Astrocyte (in vitro differentiated cells and primary cell): Measurements from ENCODE around the gene SMYD4.

Source experiments
- CTCF ChIP-seq: IDR thresholded peaks from 2 replicates; pipeline ENCODE4 v1.5.1; 2011; ENCODE audit warnings: low read depth, mild to moderate bottlenecking, inconsistent platforms, low read length, moderate library complexity; ENCODE audit not compliant: insufficient read depth
- EZH2 ChIP-seq: IDR thresholded peaks from 2 replicates; pipeline ENCODE4 v1.6.1; 2012; ENCODE audit warnings: mild to moderate bottlenecking, low read length, inconsistent platforms; ENCODE audit not compliant: insufficient read depth

GRCh38 chr17:1755827-1756262 is 73.9 kb downstream of the SMYD4 start:
- TF ChIP-seq CTCF, result no peak
- no peak for TF ChIP-seq EZH2
